Ishikawa (cell line): ENCODE data around the gene WDFY2.

Experiments used
- CEBPB ChIP-seq: IDR thresholded peaks from 2 replicates; pipeline ENCODE4 v1.6.1; 2012
- CREB1 ChIP-seq: IDR thresholded peaks from 2 replicates; pipeline ENCODE4 v1.6.1; 2012; ENCODE audit warnings: low read depth
- EGR1 ChIP-seq: IDR thresholded peaks from 2 replicates; pipeline ENCODE4 v1.6.1; 2012
- EP300 ChIP-seq: IDR thresholded peaks from 2 replicates; pipeline ENCODE4 v1.6.1; 2012; ENCODE audit warnings: borderline replicate concordance
- FOXM1 ChIP-seq: IDR thresholded peaks from 2 replicates; pipeline ENCODE4 v1.6.1; 2012; ENCODE audit warnings: low read depth, borderline replicate concordance
- MAX ChIP-seq: IDR thresholded peaks from 2 replicates; pipeline ENCODE4 v1.6.1; 2012
- NFIC ChIP-seq: IDR thresholded peaks from 2 replicates; pipeline ENCODE4 v1.6.1; 2012
- RAD21 ChIP-seq: IDR thresholded peaks from 2 replicates; pipeline ENCODE4 v1.6.1; 2012; ENCODE audit warnings: low read depth
- REST ChIP-seq: IDR thresholded peaks from 2 replicates; pipeline ENCODE4 v1.6.1; 2012; ENCODE audit warnings: low read depth, mild to moderate bottlenecking
- TAF1 ChIP-seq: IDR thresholded peaks from 2 replicates; pipeline ENCODE4 v1.6.1; 2012; ENCODE audit warnings: low read depth, mild to moderate bottlenecking
- TCF12 ChIP-seq: IDR thresholded peaks from 2 replicates; pipeline ENCODE4 v1.6.1; 2012; ENCODE audit warnings: low read depth
- TEAD4 ChIP-seq: IDR thresholded peaks from 2 replicates; pipeline ENCODE4 v1.6.1; 2012
- USF1 ChIP-seq: IDR thresholded peaks from 2 replicates; pipeline ENCODE4 v1.6.1; 2012
- YY1 ChIP-seq: IDR thresholded peaks from 2 replicates; pipeline ENCODE4 v1.6.1; 2012; ENCODE audit warnings: low read depth
- ZBTB7A ChIP-seq: IDR thresholded peaks from 2 replicates; pipeline ENCODE4 v1.6.1; 2012; ENCODE audit warnings: low read depth

The WDFY2 gene

GRCh38 chr13:51676739-51677138, 92.5 kb downstream of the WDFY2 start:
- TF ChIP-seq FOXM1 (no peak), EP300 (no peak), CEBPB (no peak), EGR1 (no peak), CREB1 (no peak), ZBTB7A (no peak), YY1 (no peak)

GRCh38 chr13:51678420-51678819, 94.2 kb downstream of the WDFY2 start:
- no peak for TF ChIP-seq RAD21
- no peak for TF ChIP-seq MAX
- TF ChIP-seq YY1: no peak

- TF ChIP-seq TEAD4 (no peak), FOXM1 (no peak), NFIC (no peak), USF1 (no peak), ZBTB7A (no peak), CREB1 (no peak), CEBPB (no peak), EP300 (no peak), EGR1 (no peak), REST (no peak), YY1 (no peak), TAF1 (no peak), RAD21 (no peak)
Measured at GRCh38 chr13:51679616-51680015, 95.4 kb downstream of the WDFY2 start.

- TF ChIP-seq ZBTB7A: no peak
- TF ChIP-seq YY1: no peak
- no peak for TF ChIP-seq MAX
- no peak for TF ChIP-seq RAD21
- no peak for TF ChIP-seq NFIC
- TF ChIP-seq CREB1: no peak
- no peak for TF ChIP-seq EP300
- no peak for TF ChIP-seq TAF1
Measured at GRCh38 chr13:51681037-51681678, 96.9 kb downstream of the WDFY2 start.

- TF ChIP-seq RAD21 (no peak), ZBTB7A (no peak), CEBPB (no peak), TCF12 (no peak), USF1 (no peak), NFIC (no peak), CREB1 (no peak)
Measured at GRCh38 chr13:51682686-51683085, 98.4 kb downstream of the WDFY2 start.

GRCh38 chr13:51683597-51683996, 99.3 kb downstream of the WDFY2 start:
- no peak for TF ChIP-seq ZBTB7A
- TF ChIP-seq MAX: no peak
- TF ChIP-seq TCF12: no peak
- TF ChIP-seq EP300: no peak
- no peak for TF ChIP-seq CEBPB
- no peak for TF ChIP-seq TEAD4
- no peak for TF ChIP-seq NFIC
- no peak for TF ChIP-seq CREB1
- no peak for TF ChIP-seq EGR1
- no peak for TF ChIP-seq YY1
- TF ChIP-seq RAD21: no peak
- no peak for TF ChIP-seq REST
- no peak for TF ChIP-seq TAF1
- TF ChIP-seq FOXM1: no peak
- no peak for TF ChIP-seq USF1
